Mucosa of descending colon (tissue), 3 donors: ENCODE results near the gene PPFIA3. TPM values are rescaled to one million over a fixed set of nuclear protein-coding genes. Genes with fewer than 3 reads are reported as not detected.
A peak's percentile ranks its signal among the peaks of the same experiment; 100 is the strongest.

Experiments used
- ATAC-seq: fragments of 200-7000 bp; cut with Tn5 transposase; one replicate; pipeline ENCODE4 v1.9.1; 2020; ENCODE audit warnings: mild to moderate bottlenecking, moderate library complexity
- DNase-seq, 3 donors: peaks; one replicate each; pipeline ENCODE4 v3.0.0-alpha.2; 2020
- H3K36me3 ChIP-seq: fragments of 200-600 bp; one replicate; pipeline ENCODE4 v1.8.0; 2021; ENCODE audit warnings: low read depth, mild to moderate bottlenecking
- H3K4me1 ChIP-seq: fragments of 200-600 bp; one replicate; pipeline ENCODE4 v1.8.0; 2021; ENCODE audit warnings: low read depth, mild to moderate bottlenecking
- H3K4me3 ChIP-seq: fragments of 200-600 bp; one replicate; pipeline ENCODE4 v1.8.0; 2021; ENCODE audit warnings: mild to moderate bottlenecking
- H3K9me3 ChIP-seq: fragments of 200-600 bp; one replicate; pipeline ENCODE4 v1.8.0; 2021; ENCODE audit warnings: mild to moderate bottlenecking
- intact Hi-C, 2 donors: fragments of 100-400 bp; cut with DNase I in 1 of 2; cut with micrococcal nuclease in 1 of 2; formaldehyde crosslinking; loops; one replicate each; pipeline versions ENCODE4 v1.11.0 to v1.11.1; 2022; cut with DNase I, micrococcal nuclease
- total RNA-seq, 3 donors: library from RNA; stranded (reverse); fragmentation: NEBNext Ultra II Directional in 2 of 3; extraction: Animal tissue kit (Norgen Biotek cat#: 25700) in 2 of 3; gene quantifications; one replicate each; pipeline versions ENCODE4 v1.2.1 to v1.2.4, GENCODE V29; 2021 to 2023
- TF ChIP-seq, protein P1 (sequence below): fragments of 200-600 bp; IDR thresholded peaks from one replicate; pipeline ENCODE4 v1.8.0; 2022; ENCODE audit warnings: antibody characterized with exemption, mild to moderate bottlenecking
- donor health status: DM: no; HTN: no; CAD: no; lungs with moderate emphysema.
- donor health status: DM: no; HTN: no; CAD: no.
- donor health status: DM: no; HTN: yes; CAD: no.

PPFIA3 gene
- total RNA-seq, 3 donors from 2014 or later = 15.1 to 21.4 (median 19.6) TPM

DNA sequence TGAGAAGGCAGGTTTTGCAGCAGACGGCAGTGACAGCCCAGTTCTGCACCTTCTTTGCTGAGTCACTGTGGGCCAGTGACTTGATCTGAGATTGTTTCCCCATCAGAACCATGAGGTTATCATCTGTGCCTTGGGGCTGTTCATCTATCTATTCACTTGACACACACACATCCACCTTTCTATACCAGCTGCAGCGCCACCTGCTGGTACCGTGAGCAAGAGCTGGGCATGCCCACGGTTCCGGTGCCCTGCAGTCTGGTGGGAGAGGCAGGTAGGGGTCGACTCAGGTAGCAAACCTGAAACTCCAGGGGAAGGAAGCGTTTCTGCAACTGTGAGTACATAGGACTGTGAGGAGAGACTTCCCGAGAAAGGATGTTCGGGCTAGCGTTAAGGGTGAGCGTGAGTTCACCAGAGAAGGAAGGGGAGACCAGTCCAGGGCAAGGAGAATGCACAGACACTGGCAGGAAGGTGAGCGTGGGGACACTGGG, 12.7 kb upstream of the PPFIA3 start:
- Histone ChIP-seq H3K36me3 (peaks cover 3% of the 10 kb centered on the region), H3K4me1 (no peaks in the 10 kb centered on the region), H3K9me3 (no peaks in the 10 kb centered on the region), H3K4me3 (no peak overlapping the region)
- TF ChIP-seq, protein P1, sequence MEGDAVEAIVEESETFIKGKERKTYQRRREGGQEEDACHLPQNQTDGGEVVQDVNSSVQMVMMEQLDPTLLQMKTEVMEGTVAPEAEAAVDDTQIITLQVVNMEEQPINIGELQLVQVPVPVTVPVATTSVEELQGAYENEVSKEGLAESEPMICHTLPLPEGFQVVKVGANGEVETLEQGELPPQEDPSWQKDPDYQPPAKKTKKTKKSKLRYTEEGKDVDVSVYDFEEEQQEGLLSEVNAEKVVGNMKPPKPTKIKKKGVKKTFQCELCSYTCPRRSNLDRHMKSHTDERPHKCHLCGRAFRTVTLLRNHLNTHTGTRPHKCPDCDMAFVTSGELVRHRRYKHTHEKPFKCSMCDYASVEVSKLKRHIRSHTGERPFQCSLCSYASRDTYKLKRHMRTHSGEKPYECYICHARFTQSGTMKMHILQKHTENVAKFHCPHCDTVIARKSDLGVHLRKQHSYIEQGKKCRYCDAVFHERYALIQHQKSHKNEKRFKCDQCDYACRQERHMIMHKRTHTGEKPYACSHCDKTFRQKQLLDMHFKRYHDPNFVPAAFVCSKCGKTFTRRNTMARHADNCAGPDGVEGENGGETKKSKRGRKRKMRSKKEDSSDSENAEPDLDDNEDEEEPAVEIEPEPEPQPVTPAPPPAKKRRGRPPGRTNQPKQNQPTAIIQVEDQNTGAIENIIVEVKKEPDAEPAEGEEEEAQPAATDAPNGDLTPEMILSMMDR = peak; percentile 51
- ATAC-seq = peak; percentile 71
- intact Hi-C loops = no loop called here
- DNase-seq = peak in 2 of 3 donors; percentile 78 to 80

DNA sequence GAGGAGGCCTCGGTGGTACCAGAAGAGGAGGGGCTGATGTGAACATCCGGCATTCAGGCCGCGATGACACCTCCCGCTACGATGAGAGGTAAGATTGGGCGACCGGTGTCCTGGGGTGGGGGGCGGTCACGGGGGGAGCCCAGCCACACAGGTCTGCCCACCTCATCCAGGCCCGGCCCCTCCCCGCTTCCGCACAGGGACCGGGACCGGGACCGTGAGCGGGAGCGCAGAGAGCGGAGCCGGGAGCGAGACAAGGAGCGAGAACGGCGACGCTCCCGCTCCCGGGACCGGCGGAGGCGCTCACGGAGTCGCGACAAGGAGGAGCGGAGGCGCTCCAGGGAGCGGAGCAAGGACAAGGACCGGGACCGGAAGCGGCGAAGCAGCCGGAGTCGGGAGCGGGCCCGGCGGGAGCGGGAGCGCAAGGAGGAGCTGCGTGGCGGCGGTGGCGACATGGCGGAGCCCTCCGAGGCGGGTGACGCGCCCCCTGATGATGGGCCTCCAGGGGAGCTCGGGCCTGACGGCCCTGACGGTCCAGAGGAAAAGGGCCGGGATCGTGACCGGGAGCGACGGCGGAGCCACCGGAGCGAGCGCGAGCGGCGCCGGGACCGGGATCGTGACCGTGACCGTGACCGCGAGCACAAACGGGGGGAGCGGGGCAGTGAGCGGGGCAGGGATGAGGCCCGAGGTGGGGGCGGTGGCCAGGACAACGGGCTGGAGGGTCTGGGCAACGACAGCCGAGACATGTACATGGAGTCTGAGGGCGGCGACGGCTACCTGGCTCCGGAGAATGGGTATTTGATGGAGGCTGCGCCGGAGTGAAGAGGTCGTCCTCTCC, 11.5 kb upstream of the PPFIA3 start:
- H3K9me3 ChIP-seq = no peaks in the 10 kb centered on the region
- no peaks in the 10 kb centered on the region for H3K4me1 ChIP-seq
- DNase-seq = no peak
- H3K36me3 ChIP-seq = no peaks in the 10 kb centered on the region
- H3K4me3 ChIP-seq = no peak overlapping the region
- no peak for ATAC-seq
- TF ChIP-seq, protein P1 = no peak
- intact Hi-C loops = no loop called here

DNA sequence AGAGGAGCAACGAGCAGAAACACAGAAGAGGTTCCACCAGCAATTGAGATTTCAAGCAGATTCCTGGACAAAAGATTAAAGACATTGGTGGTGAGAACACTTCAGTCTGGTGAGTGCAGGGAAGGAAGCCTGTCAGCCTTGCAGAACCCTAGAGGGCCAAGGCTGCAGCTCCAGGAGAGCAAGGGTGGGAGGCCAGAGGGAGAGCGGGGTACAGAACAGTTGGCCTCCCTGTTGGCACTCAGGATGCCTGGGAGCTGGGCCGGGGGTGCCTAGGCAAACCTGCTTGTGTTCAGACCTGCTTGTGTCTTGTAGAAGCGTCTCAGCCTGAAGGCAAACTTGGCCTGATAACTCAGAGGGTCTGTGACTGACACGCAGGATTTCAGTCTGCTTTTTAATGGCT, 10.3 kb upstream of the PPFIA3 start:
- intact Hi-C loops = no loop called here
- ATAC-seq = no peak
- TF ChIP-seq, protein P1 = no peak
- DNase-seq = no peak
- H3K4me1 ChIP-seq = peaks cover 4% of the 10 kb centered on the region
- H3K36me3 ChIP-seq = no peaks in the 10 kb centered on the region
- no peak overlapping the region for H3K4me3 ChIP-seq
- no peaks in the 10 kb centered on the region for H3K9me3 ChIP-seq

DNA sequence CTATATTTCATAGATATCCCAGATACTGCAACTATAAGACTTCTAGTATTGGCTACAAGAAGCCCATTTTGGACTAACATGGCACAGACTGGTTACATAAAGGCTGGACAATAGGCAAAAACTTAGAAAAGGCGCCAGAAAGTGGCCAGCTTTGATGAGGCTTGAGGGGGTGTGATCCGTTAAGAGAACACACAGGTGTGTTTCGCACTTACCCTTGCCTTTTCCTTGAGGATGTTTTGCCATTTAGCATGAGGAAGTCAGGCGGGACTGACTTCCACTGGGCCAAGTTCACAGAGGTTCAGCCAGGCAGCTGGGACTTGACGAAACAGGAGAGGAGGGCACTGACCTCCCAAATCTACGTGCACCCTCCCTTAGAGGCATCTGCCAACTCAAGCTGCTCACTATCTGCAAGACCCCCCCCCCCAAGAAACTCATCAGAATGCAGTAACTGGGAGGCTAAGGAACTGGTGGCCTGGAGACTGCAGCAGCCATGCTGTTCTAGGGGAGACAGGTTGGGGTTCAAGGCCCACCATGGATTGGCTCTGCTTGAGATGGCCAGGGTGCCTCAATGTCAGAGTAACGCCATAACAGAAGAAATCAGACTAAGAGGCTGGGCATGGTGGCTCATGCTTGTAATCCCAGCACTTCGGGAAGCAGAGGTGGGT, 9.6 kb upstream of the PPFIA3 start:
- TF ChIP-seq, protein P1 = no peak

DNA sequence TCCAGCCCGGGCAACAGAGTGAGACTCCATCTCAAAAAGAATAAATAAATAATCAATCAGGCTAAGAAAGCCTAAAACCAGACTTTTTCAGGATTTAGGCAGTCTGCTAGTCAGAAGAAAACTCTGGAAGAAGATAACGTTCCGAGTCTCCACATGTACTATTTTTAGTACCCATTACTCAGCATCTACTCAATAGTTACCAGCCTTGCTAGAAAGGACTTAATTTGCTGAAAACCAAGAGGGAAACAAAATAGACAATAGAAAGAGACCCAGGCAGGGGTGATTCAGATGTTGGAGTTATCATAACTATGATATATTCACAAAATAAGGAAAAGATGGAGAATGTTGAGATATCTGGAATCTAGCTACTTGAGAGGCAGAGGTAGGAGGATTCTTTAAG, 8.8 kb upstream of the PPFIA3 start:
- ATAC-seq = no peak
- Histone ChIP-seq H3K9me3 (no peaks in the 10 kb centered on the region), H3K36me3 (no peaks in the 10 kb centered on the region), H3K4me1 (peaks cover 4% of the 10 kb centered on the region), H3K4me3 (no peak overlapping the region)
- TF ChIP-seq, protein P1 = no peak
- no peak for DNase-seq
- intact Hi-C loops = no loop called here

More for the DNA sequence above, 9.6 kb upstream of the PPFIA3 start:
- ATAC-seq = no peak
- H3K9me3 ChIP-seq = no peaks in the 10 kb centered on the region
- intact Hi-C loops = no loop called here
- no peaks in the 10 kb centered on the region for H3K36me3 ChIP-seq
- H3K4me3 ChIP-seq = no peak overlapping the region
- peaks cover 4% of the 10 kb centered on the region for H3K4me1 ChIP-seq
- no peak for DNase-seq
